ENCODE results near the gene ZNF273.

- no peak for TF ChIP-seq EZH2 (IDR thresholded peaks at IDR 0.05; ENCODE audit: low read length)
- TF ChIP-seq CTCF (optimal IDR thresholded peaks at IDR 0.05 in 1 of 3, IDR thresholded peaks at IDR 0.05 in 1 of 3, conservative IDR thresholded peaks at IDR 0.05 in 1 of 3; ENCODE audit: extremely low read depth in 1 of 3, insufficient read depth in 2 of 3, low read length in 3 of 3): no peak
Measured at GRCh38 chr7:64877714-64878610, 25.1 kb upstream of the ZNF273 start.
